ENCODE measurements around the gene TRIM17. TPM values are rescaled to one million over a fixed set of nuclear protein-coding genes. Genes with fewer than 3 reads are reported as not detected.

The TRIM17 gene
- total RNA-seq, 1 donor from 2014 or later: 1.3 TPM

DNA sequence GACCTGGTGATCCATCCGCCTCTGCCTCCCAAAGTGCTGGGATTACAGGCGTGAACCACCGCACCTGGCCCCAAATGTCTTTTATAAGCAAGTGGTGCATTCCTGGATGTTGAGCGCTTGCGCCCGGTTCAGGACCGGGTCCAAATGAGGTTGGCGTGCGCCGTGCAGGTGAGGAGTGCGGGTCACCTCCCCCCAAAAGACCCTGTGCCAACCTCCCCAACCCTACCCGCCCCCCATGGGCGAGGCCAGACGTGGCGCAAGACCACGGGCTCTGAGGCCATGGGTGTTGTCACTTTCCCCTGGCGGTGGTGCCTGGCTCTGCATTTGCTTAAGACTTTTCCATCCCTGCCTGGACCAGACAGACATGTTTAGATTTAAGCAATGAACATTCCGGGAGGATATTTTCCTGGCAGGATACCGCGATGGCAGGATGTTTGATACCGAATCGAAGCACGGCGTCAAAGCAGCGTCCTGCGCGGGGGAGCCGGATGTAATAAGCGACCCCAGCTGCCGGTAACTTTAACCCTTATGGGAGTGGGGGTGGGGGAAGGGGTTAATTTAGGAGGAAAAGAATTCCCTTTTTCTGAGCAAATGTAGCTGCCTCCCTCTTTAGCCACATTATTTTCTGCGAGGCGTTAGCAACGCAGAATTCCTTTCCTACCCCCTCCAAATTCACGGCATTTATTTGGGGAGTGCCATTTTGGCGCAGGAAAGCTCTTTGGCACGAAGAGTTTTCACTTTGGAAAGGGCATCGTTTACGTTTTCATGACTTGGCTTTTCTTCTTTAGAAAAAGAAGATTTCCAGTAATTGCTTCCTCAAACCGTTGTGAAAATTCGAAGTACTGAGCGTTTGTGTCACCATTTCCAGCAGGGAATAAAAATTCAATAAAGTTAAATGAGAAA lies 42.7 kb upstream of the TRIM17 start:
- Mint-ChIP-seq H3K4me1 (ENCODE audit: unreplicated experiment) (peaks cover 40% of the 10 kb centered on the region), H3K9me3 (ENCODE audit: unreplicated experiment) (no peaks in the 10 kb centered on the region), H3K27me3 (ENCODE audit: unreplicated experiment) (peaks cover 29% of the 10 kb centered on the region), H3K36me3 (ENCODE audit: unreplicated experiment) (peaks cover 2% of the 10 kb centered on the region), H3K4me3 (ENCODE audit: unreplicated experiment) (peak overlapping the region; percentile 97), H3K27ac (ENCODE audit: unreplicated experiment) (peak overlapping the region; percentile 97)
- DNase-seq (ENCODE audit: extremely low spot score, unreplicated experiment): no peak
- TF ChIP-seq, protein P1, sequence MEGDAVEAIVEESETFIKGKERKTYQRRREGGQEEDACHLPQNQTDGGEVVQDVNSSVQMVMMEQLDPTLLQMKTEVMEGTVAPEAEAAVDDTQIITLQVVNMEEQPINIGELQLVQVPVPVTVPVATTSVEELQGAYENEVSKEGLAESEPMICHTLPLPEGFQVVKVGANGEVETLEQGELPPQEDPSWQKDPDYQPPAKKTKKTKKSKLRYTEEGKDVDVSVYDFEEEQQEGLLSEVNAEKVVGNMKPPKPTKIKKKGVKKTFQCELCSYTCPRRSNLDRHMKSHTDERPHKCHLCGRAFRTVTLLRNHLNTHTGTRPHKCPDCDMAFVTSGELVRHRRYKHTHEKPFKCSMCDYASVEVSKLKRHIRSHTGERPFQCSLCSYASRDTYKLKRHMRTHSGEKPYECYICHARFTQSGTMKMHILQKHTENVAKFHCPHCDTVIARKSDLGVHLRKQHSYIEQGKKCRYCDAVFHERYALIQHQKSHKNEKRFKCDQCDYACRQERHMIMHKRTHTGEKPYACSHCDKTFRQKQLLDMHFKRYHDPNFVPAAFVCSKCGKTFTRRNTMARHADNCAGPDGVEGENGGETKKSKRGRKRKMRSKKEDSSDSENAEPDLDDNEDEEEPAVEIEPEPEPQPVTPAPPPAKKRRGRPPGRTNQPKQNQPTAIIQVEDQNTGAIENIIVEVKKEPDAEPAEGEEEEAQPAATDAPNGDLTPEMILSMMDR (IDR thresholded peaks at IDR 0.05): peak; percentile 88

DNA sequence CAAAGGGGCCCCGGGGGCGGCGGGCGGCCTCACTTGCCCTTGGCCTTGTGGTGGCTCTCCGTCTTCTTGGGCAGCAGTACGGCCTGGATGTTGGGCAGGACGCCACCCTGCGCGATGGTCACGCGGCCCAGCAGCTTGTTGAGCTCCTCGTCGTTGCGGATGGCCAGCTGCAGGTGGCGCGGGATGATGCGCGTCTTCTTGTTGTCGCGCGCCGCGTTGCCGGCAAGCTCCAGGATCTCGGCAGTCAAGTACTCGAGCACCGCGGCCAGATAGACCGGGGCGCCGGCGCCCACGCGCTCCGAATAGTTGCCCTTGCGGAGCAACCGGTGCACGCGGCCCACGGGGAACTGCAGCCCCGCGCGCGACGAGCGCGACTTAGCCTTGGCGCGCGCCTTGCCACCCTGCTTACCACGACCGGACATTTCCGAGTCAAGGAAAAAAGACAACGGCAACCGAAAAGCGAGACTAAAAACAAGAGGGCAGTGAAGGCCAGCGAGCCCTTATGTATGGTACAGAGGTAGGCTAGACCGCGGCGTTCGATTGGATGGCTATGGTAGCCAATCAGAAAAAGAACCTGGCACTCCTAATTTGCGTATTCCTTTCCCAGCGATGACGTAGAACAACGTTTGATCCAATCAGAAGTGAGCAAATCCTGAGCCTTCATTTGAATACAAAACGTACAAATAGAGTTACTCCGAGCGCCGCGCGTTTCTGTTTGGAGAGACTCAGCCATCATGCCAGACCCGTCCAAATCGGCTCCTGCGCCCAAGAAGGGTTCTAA lies 40.9 kb upstream of the TRIM17 start:
- DNase-seq (ENCODE audit: extremely low spot score, unreplicated experiment): peak; percentile 94
- peak overlapping the region; percentile 97 for H3K4me3 Mint-ChIP-seq (ENCODE audit: unreplicated experiment)
- H3K36me3 Mint-ChIP-seq (ENCODE audit: unreplicated experiment): peaks cover 9% of the 10 kb centered on the region
- no peaks in the 10 kb centered on the region for H3K9me3 Mint-ChIP-seq (ENCODE audit: unreplicated experiment)
- H3K27me3 Mint-ChIP-seq (ENCODE audit: unreplicated experiment): peaks cover 16% of the 10 kb centered on the region
- H3K4me1 Mint-ChIP-seq (ENCODE audit: unreplicated experiment): peaks cover 31% of the 10 kb centered on the region
- peak overlapping the region; percentile 97 for H3K27ac Mint-ChIP-seq (ENCODE audit: unreplicated experiment)
- TF ChIP-seq, protein P1 (IDR thresholded peaks at IDR 0.05): peak; percentile 51

DNA sequence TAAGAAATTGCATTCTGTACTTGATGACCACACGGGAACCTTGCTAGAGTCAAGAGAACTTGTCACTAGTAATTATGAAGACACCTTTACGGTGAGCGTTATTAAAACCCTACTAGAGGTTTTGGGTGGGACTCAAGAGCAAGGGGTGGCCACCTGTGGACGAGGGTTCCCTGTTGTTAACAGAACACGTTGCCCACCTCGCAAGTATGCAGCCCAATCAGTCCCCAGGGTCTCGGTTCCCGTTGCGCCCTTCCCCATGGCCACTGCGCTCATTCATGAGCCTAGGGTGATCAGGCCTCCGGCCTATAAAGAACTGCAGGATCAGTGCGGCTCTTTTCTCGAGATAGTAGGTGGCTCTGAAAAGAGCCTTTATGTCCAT lies 40.3 kb upstream of the TRIM17 start:
- TF ChIP-seq, protein P1 (IDR thresholded peaks at IDR 0.05): no peak
- Mint-ChIP-seq H3K36me3 (ENCODE audit: unreplicated experiment) (peaks cover 9% of the 10 kb centered on the region), H3K4me3 (ENCODE audit: unreplicated experiment) (peak overlapping the region; percentile 97), H3K4me1 (ENCODE audit: unreplicated experiment) (peaks cover 31% of the 10 kb centered on the region), H3K27ac (ENCODE audit: unreplicated experiment) (peak overlapping the region; percentile 97), H3K27me3 (ENCODE audit: unreplicated experiment) (peaks cover 12% of the 10 kb centered on the region), H3K9me3 (ENCODE audit: unreplicated experiment) (no peaks in the 10 kb centered on the region)
- no peak for DNase-seq (ENCODE audit: extremely low spot score, unreplicated experiment)

DNA sequence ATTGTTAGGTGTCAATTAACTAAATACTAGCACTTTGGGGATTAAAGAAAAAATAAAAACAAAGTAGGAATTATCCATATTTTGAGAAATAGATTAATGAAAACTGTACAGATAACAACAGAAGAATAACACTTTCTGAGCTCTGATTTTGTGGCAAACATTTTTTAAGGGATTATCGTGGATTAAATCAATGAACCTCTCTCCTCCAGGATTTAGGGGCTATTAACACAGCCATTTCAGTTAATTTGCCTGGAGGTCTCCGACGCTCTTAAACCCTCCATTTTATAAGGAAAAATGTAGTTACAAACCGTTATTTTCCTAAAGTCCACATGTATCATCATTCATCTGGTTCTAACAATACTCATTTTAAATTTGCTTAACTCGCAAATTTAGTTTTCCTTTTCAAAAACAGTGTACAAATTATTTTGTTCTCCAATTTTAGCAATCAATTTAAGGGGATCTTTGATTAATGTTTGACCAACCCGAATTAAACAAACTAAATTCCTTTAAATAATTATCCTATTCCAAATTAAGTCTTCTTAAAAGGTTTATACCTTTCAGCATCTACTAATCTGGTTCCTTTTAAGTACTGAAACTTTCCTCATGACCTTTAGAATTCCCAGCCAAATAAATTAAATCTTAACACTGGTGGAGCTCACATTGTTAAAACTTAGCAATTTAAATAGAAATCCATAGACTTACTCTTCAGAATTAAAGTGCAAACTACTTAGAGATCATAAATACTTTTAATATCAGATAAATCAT lies 39.8 kb upstream of the TRIM17 start:
- peaks cover 31% of the 10 kb centered on the region for H3K4me1 Mint-ChIP-seq (ENCODE audit: unreplicated experiment)
- H3K27ac Mint-ChIP-seq (ENCODE audit: unreplicated experiment): peak overlapping the region; percentile 97
- H3K9me3 Mint-ChIP-seq (ENCODE audit: unreplicated experiment): no peaks in the 10 kb centered on the region
- peaks cover 9% of the 10 kb centered on the region for H3K36me3 Mint-ChIP-seq (ENCODE audit: unreplicated experiment)
- TF ChIP-seq, protein P1 (IDR thresholded peaks at IDR 0.05): no peak
- DNase-seq (ENCODE audit: extremely low spot score, unreplicated experiment): no peak
- peaks cover 8% of the 10 kb centered on the region for H3K27me3 Mint-ChIP-seq (ENCODE audit: unreplicated experiment)
- peak overlapping the region; percentile 97 for H3K4me3 Mint-ChIP-seq (ENCODE audit: unreplicated experiment)
